H1 (cell line): ENCODE measurements around the gene CDK8. TPM values are rescaled to one million over a fixed set of nuclear protein-coding genes. Genes with fewer than 3 reads are reported as not detected.

Source experiments
- CTCF ChIA-PET: fragments of 300-600 bp; sonication (Branson Sonifier 250); formaldehyde crosslinking; loops from one replicate; lab custom pipeline; 2021; ENCODE audit not compliant: partially characterized antibody; lab: Charles Lee
- POLR2A ChIA-PET: fragments of 300-600 bp; sonication (Branson Sonifier 250); formaldehyde crosslinking; loops from one replicate; lab custom pipeline; 2021; ENCODE audit warnings: inconsistent platforms; ENCODE audit not compliant: partially characterized antibody; lab: Charles Lee
- DNase-seq, 2 experiments: peaks; one replicate each; pipeline versions ENCODE4 v3.0.0 to v3.0.0-alpha.2; 2010 to 2022; ENCODE audit warnings: low spot score in 2 of 2, low read depth in 1 of 2, mixed read lengths in 1 of 2
- FAIRE-seq: peaks from 2 replicates; lab custom pipeline; 2011; peaks lifted over from hg19 to GRCh38; lab: Jason Lieb, UNC
- H2AFZ ChIP-seq: 2 replicates; pipeline ENCODE4 v1.8.1; 2012; ENCODE audit warnings: low read length, inconsistent platforms
- H2AK5ac ChIP-seq: 2 replicates; pipeline ENCODE4 v1.6.1; 2013; ENCODE audit warnings: low read depth, low read length
- H2BK120ac ChIP-seq: replicated peaks from 2 replicates; pipeline ENCODE3; 2013; ENCODE audit warnings: low read depth, low read length, inconsistent platforms
- H2BK12ac ChIP-seq: 2 replicates; pipeline ENCODE4 v1.6.1; 2013; ENCODE audit warnings: low read depth, low read length
- H2BK15ac ChIP-seq: 2 replicates; pipeline ENCODE4 v1.6.1; 2013; ENCODE audit warnings: low read length
- H2BK20ac ChIP-seq: 2 replicates; pipeline ENCODE4 v1.6.1; 2013; ENCODE audit warnings: low read length
- H2BK5ac ChIP-seq: 2 replicates; pipeline ENCODE4 v1.6.1; 2013; ENCODE audit warnings: low read depth, low read length
- H3K14ac ChIP-seq: 2 replicates; pipeline ENCODE4 v1.6.1; 2013; ENCODE audit warnings: inconsistent platforms; ENCODE audit not compliant: insufficient read length
- H3K18ac ChIP-seq: 2 replicates; pipeline ENCODE4 v1.6.1; 2013; ENCODE audit warnings: low read length; ENCODE audit errors: extremely low read depth
- H3K23ac ChIP-seq: 2 replicates; pipeline ENCODE4 v1.6.1; 2013; ENCODE audit warnings: inconsistent platforms; ENCODE audit not compliant: insufficient read length
- H3K23me2 ChIP-seq: 2 replicates; pipeline ENCODE4 v1.6.1; 2013; ENCODE audit warnings: low read depth, low read length
- H3K27ac ChIP-seq: 2 replicates; pipeline ENCODE4 v1.6.1; 2011; ENCODE audit warnings: low read depth, low read length, inconsistent platforms
- H3K27me3 ChIP-seq, 4 experiments: replicated peaks in 1 of 4; 1 replicate in 1 of 4; 2 replicates in 3 of 4; pipeline versions ENCODE4 v1.6.1 to v1.8.1; 2011 to 2013; ENCODE audit warnings: low read length in 3 of 4, mild to moderate bottlenecking in 3 of 4, inconsistent platforms in 2 of 4, mixed read lengths in 2 of 4, moderate library complexity in 1 of 4; ENCODE audit not compliant: control insufficient read depth in 3 of 4, insufficient read depth in 3 of 4; ENCODE audit errors: extremely low read depth in 1 of 4
- H3K36me3 ChIP-seq, 4 experiments: 2 replicates each; pipeline versions ENCODE4 v1.6.1 to v1.8.1; 2011 to 2013; ENCODE audit warnings: mild to moderate bottlenecking in 4 of 4, low read length in 3 of 4, moderate library complexity in 2 of 4, control low read depth in 1 of 4, inconsistent platforms in 1 of 4; ENCODE audit not compliant: insufficient read depth in 4 of 4, control insufficient read depth in 2 of 4
- H3K4ac ChIP-seq: replicated peaks from 2 replicates; pipeline ENCODE3; 2013; ENCODE audit warnings: low read length, low read depth, mixed read lengths, inconsistent platforms; ENCODE audit not compliant: insufficient read length
- H3K4me1 ChIP-seq, 4 experiments: replicated peaks in 1 of 4; 1 replicate in 1 of 4; 2 replicates in 3 of 4; pipeline versions ENCODE4 v1.6.1 to v1.8.1; 2011 to 2013; ENCODE audit warnings: low read length in 3 of 4, inconsistent platforms in 2 of 4, mixed read lengths in 1 of 4; ENCODE audit not compliant: insufficient read depth in 4 of 4, control insufficient read depth in 3 of 4
- H3K4me2 ChIP-seq, 2 experiments: 2 replicates each; pipeline versions ENCODE4 v1.6.1 to v1.8.1; 2011 to 2013; ENCODE audit warnings: low read depth in 2 of 2, low read length in 2 of 2, control low read depth in 1 of 2, inconsistent platforms in 1 of 2, mild to moderate bottlenecking in 1 of 2; ENCODE audit not compliant: insufficient read depth in 1 of 2
- H3K4me3 ChIP-seq, 4 experiments: fragments of 200-600, 300-600 bp in 1 of 4; sonication (generic), shearing (Covaris generic), sonication (Bioruptor Twin) in 1 of 4; 2 replicates each; pipeline versions ENCODE4 v1.5.1 to v1.8.1; 2011 to 2016; ENCODE audit warnings: low read length in 4 of 4, low read depth in 3 of 4, control low read depth in 2 of 4, inconsistent platforms in 2 of 4, mild to moderate bottlenecking in 2 of 4, mixed read lengths in 1 of 4, moderate library complexity in 1 of 4; ENCODE audit not compliant: insufficient read depth in 2 of 4; ENCODE audit errors: extremely low read depth in 1 of 4
- H3K56ac ChIP-seq: replicated peaks from 2 replicates; pipeline ENCODE3; 2013; ENCODE audit warnings: low read depth, mild to moderate bottlenecking, mixed read lengths, low read length, inconsistent platforms; ENCODE audit not compliant: insufficient read length
- H3K79me1 ChIP-seq: 2 replicates; pipeline ENCODE4 v1.6.1; 2013; ENCODE audit warnings: low read depth, low read length, control low read depth
- H3K79me2 ChIP-seq, 2 experiments: 2 replicates each; pipeline versions ENCODE4 v1.6.1 to v1.8.1; 2012 to 2013; ENCODE audit warnings: low read length in 2 of 2, mild to moderate bottlenecking in 2 of 2, inconsistent platforms in 1 of 2; ENCODE audit not compliant: insufficient read depth in 2 of 2, control insufficient read depth in 1 of 2
- H3K9ac ChIP-seq, 4 experiments: replicated peaks in 1 of 4; 1 replicate in 1 of 4; 2 replicates in 3 of 4; pipeline versions ENCODE4 v1.6.1 to v1.8.1; 2011 to 2013; ENCODE audit warnings: low read depth in 3 of 4, low read length in 3 of 4, control low read depth in 2 of 4, mild to moderate bottlenecking in 2 of 4, moderate library complexity in 2 of 4, inconsistent platforms in 1 of 4; ENCODE audit errors: extremely low read depth in 1 of 4
- H3K9me3 ChIP-seq, 2 experiments: 2 replicates each; pipeline versions ENCODE4 v1.6.1 to v1.8.1; 2012 to 2013; ENCODE audit warnings: mild to moderate bottlenecking in 2 of 2, moderate library complexity in 2 of 2, control low read depth in 1 of 2, inconsistent platforms in 1 of 2, low read depth in 1 of 2, low read length in 1 of 2, mixed read lengths in 1 of 2; ENCODE audit not compliant: insufficient read depth in 2 of 2
- H4K20me1 ChIP-seq, 2 experiments: replicated peaks in 1 of 2; 2 replicates each; pipeline versions ENCODE3 to v1.8.1; 2011 to 2013; ENCODE audit warnings: inconsistent platforms in 2 of 2, low read length in 2 of 2, mild to moderate bottlenecking in 1 of 2; ENCODE audit not compliant: insufficient read depth in 2 of 2, control insufficient read depth in 1 of 2
- H4K5ac ChIP-seq: 2 replicates; pipeline ENCODE4 v1.6.1; 2013; ENCODE audit warnings: low read length, low read depth, mixed read lengths, inconsistent platforms; ENCODE audit not compliant: insufficient read length
- H4K8ac ChIP-seq: 2 replicates; pipeline ENCODE4 v1.8.0; 2013; ENCODE audit warnings: mild to moderate bottlenecking, moderate library complexity, low read length, inconsistent platforms; ENCODE audit not compliant: insufficient read depth; ENCODE audit errors: extremely low read depth
- H4K91ac ChIP-seq: replicated peaks from 2 replicates; pipeline ENCODE3; 2013; ENCODE audit warnings: low read length, mixed read lengths, inconsistent platforms; ENCODE audit not compliant: insufficient read length
- EP300 ChIP-seq, 2 experiments: IDR thresholded peaks; 1 replicate in 1 of 2; 2 replicates in 1 of 2; pipeline ENCODE4 v1.6.1; 2011 to 2012; ENCODE audit warnings: low read depth in 2 of 2, low read length in 2 of 2, mild to moderate bottlenecking in 2 of 2, borderline replicate concordance in 1 of 2, inconsistent platforms in 1 of 2, moderate library complexity in 1 of 2
- JUND ChIP-seq: IDR thresholded peaks from 2 replicates; pipeline ENCODE4 v1.6.1; 2011; ENCODE audit warnings: mild to moderate bottlenecking, improper control_type of control experiment, low read length
- KDM1A ChIP-seq: fragments of 200-600, 300-600 bp; sonication (generic); IDR thresholded peaks from 2 replicates; pipeline ENCODE4 v1.7.1; 2016; ENCODE audit warnings: mild to moderate bottlenecking, low read length, borderline replicate concordance
- POLR2A ChIP-seq, 2 experiments: IDR thresholded peaks; 1 replicate in 1 of 2; 2 replicates in 1 of 2; pipeline ENCODE4 v1.6.1; 2011; ENCODE audit warnings: low read depth in 2 of 2, low read length in 2 of 2, mild to moderate bottlenecking in 2 of 2; ENCODE audit errors: control extremely low read depth in 1 of 2
- SUZ12 ChIP-seq: fragments of 200-600 bp; sonication (generic); IDR thresholded peaks from 2 replicates; pipeline ENCODE4 v1.6.1; 2012; ENCODE audit warnings: mild to moderate bottlenecking, inconsistent platforms, low read length, moderate library complexity, mixed read lengths
- WGBS, 2 experiments: shearing (Covaris generic) in 1 of 2; methylation state at CpG; one replicate each; pipeline versions ENCODE4 v1.1.6 to v1.1.7; 2013 to 2015; ENCODE audit warnings: low lambda C conversion rate in 2 of 2, mixed read lengths in 2 of 2, inconsistent platforms in 1 of 2, low coverage in 1 of 2, missing lambda C conversion rate in 1 of 2; ENCODE audit not compliant: insufficient replicate concordance in 2 of 2, insufficient coverage in 1 of 2, insufficient read length in 1 of 2; ENCODE audit errors: extremely low coverage in 1 of 2, missing lambda C conversion rate in 1 of 2; 5-methylcytosine and 5-hydroxymethylcytosine counted together
- polyA plus RNA-seq, 7 experiments: library from polyadenylated mRNA; depleted of rRNA in 3 of 7; stranded (reverse) in 5 of 7; unstranded in 2 of 7; fragments of >200 nt in 5 of 7; fragments of 200-250 nt in 2 of 7; gene quantifications; 1 replicate in 5 of 7; 2 replicates in 1 of 7; 4 replicates in 1 of 7; pipeline versions ENCODE4 v1.2.1 to v1.2.3, GENCODE V29; 2011 to 2013; ENCODE audit warnings: missing spikeins in 2 of 7, mixed read lengths in 2 of 7
- total RNA-seq: library from RNA; stranded (reverse); fragmentation: NEBNext Ultra II Directional; extraction: Animal tissue kit (Norgen Biotek cat#: 25700); gene quantifications from 2 replicates; pipeline ENCODE4 v1.2.1, GENCODE V29; 2021

The CDK8 gene
- total and polyA plus RNA-seq, 2 of the 8 experiments (the other 6 are each of a cell fraction or from before 2014, with no cell fraction given): 22.1 to 25.6 TPM

DNA sequence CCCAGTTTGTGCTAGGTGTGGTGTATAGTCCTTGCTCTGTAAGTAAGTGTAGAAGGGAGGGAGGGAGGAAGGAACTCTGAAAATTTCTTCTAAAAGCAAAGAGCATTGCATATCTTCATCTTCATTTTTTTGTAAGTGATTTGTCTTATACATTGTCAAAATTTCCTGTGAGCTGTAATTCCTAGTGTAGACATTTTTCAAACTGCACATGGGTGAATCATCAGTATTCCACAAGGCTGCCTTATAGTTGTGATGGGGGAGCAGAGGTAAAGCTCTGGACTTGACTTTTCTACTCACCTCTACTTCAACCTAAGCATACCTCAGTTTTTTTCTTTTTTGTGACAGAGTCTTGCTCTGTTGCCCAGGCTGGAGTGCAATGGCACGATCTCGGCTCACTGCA, 86.9 kb downstream of the CDK8 start:
- no peak overlapping the region for H3K14ac ChIP-seq
- H4K91ac ChIP-seq: no peak overlapping the region
- H3K27ac ChIP-seq: no peak overlapping the region
- no peak overlapping the region for H2BK120ac ChIP-seq
- WGBS, 2 experiments: 96% methylated on average over 2 of the region's 2 CpGs; no CpG with 5 or more reads in 1 of the 2 experiments
- no peak overlapping the region for H4K5ac ChIP-seq
- no peaks in the 10 kb centered on the region for H3K27me3 ChIP-seq
- H2AK5ac ChIP-seq: no peak overlapping the region
- H3K4me2 ChIP-seq: no peak overlapping the region
- H3K9me3 ChIP-seq: no peaks in the 10 kb centered on the region
- H3K4me3 ChIP-seq: no peak overlapping the region
- H3K23me2 ChIP-seq: no peaks in the 10 kb centered on the region
- FAIRE-seq (no peak), DNase-seq (no peak)
- no peak overlapping the region for H3K56ac ChIP-seq
- no peak overlapping the region for H2BK12ac ChIP-seq
- no peak overlapping the region for H3K4ac ChIP-seq
- H3K4me1 ChIP-seq: no peaks in the 10 kb centered on the region
- H4K20me1 ChIP-seq: peaks cover 0 to 3% of the 10 kb centered on the region in 2 experiments
- CTCF ChIA-PET: no interaction called here
- no peak overlapping the region for H2BK20ac ChIP-seq
- H4K8ac ChIP-seq: no peak overlapping the region
- H3K36me3 ChIP-seq: no peaks in the 10 kb centered on the region
- H3K79me1 ChIP-seq: no peaks in the 10 kb centered on the region; the same call in 1 of the 2 replicates
- H2BK5ac ChIP-seq: no peak overlapping the region
- no peak overlapping the region for H3K9ac ChIP-seq
- H3K79me2 ChIP-seq: peaks cover 0 to 16% of the 10 kb centered on the region in 2 experiments; a peak in 2 of 4 replicates
- POLR2A ChIA-PET: no interaction called here
- H2AFZ ChIP-seq: no peak overlapping the region
- no peak overlapping the region for H2BK15ac ChIP-seq
- no peak overlapping the region for H3K23ac ChIP-seq
- H3K18ac ChIP-seq: no peak overlapping the region
- TF ChIP-seq EP300 (IDR thresholded peaks at IDR 0.05; ENCODE audit: borderline replicate concordance in 1 of 2, low read depth in 2 of 2, low read length in 2 of 2) (no peak), JUND (no peak), POLR2A (IDR thresholded peaks at IDR 0.05; ENCODE audit: control extremely low read depth in 1 of 2, low read depth in 2 of 2, low read length in 2 of 2) (no peak), SUZ12 (no peak), KDM1A (no peak)
